ENCODE measurements around the gene SERAC1. TPM values are rescaled to one million over a fixed set of nuclear protein-coding genes. Genes with fewer than 3 reads are reported as not detected.

The SERAC1 gene
- total RNA-seq, 4 donors from 2014 or later: 14.9 to 17.6 (median 17.0) TPM

DNA sequence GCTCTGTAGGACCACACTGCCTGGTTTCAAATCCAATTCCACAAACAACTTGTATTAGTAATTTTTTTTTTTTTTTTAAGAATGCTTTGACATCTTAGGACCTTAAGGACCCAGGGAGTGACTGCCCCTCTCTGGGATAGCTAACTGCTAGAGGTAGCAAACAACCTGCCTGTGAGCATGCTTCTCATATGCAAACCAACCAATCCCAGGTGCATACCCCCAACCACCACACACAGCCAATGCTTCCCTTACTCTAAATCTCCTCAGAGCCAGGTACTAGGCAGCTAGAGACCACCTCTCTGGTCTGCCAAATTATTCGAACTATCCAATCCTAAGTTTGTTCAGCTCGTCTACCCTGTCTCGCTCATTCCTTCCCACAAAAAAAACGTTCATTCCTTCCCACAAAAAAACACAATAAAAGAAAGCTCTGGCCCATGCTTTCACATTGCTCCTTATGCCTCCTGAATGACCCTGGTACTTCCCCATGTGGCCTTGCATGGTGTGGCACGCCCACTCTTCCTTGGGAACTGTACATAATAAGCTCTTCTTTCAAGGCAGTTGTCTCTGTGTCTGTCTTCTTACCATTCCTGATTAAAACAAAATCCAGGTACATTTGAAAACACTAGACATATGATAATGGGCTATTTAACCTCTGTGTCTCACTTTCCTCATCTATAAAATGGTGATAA lies 6.4 kb downstream of the SERAC1 start:
- intact Hi-C loops (cut with DNase I): no loop called here
- TF ChIP-seq, protein P1, sequence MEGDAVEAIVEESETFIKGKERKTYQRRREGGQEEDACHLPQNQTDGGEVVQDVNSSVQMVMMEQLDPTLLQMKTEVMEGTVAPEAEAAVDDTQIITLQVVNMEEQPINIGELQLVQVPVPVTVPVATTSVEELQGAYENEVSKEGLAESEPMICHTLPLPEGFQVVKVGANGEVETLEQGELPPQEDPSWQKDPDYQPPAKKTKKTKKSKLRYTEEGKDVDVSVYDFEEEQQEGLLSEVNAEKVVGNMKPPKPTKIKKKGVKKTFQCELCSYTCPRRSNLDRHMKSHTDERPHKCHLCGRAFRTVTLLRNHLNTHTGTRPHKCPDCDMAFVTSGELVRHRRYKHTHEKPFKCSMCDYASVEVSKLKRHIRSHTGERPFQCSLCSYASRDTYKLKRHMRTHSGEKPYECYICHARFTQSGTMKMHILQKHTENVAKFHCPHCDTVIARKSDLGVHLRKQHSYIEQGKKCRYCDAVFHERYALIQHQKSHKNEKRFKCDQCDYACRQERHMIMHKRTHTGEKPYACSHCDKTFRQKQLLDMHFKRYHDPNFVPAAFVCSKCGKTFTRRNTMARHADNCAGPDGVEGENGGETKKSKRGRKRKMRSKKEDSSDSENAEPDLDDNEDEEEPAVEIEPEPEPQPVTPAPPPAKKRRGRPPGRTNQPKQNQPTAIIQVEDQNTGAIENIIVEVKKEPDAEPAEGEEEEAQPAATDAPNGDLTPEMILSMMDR (IDR thresholded peaks at IDR 0.05): no peak
- no peak for TF ChIP-seq POLR2A (IDR thresholded peaks at IDR 0.05)
- no peaks in the 10 kb centered on the region for H3K27me3 ChIP-seq
- H3K4me3 ChIP-seq (replicated peaks in 1 of 3): no peak overlapping the region
- DNase-seq: no peak
- H3K9me3 ChIP-seq: no peaks in the 10 kb centered on the region
- no peaks in the 10 kb centered on the region for H3K36me3 ChIP-seq
- no peak overlapping the region for H3K27ac ChIP-seq
- WGBS, 2 donors: 76 to 79% methylated on average over 5 of the region's 5 CpGs
- no peaks in the 10 kb centered on the region for H3K4me1 ChIP-seq

DNA sequence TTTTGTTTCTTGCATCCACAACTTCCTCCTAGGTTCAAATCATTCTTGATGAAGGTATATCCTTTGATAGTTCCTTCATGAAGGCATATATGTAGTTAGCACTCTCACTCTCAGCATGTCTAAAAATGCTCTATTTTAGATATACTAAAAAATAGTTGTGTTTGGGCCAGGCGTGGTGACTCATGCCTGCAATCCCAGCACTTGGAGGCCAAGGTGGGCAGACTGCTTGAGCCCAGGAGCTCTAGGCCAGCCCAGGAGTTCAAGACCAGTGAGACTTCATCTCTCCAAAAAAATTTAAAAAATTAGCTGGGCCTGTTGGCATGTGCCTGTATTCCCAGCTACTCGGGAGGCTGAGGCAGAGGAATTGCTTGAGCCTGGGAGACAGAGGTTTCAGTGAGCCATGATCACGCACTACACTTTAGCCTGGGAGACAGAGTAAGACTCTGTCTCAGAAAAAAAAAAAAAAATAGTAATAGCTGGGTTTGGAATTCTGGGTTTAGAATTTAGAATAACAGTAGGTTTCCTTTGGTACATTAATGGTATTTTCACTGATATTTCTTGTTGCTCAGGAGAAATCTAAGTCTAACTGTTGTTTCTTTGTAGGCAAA lies 7.0 kb downstream of the SERAC1 start:
- 93 to 97% methylated on average over 3 of the region's 3 CpGs for WGBS, 2 donors
- TF ChIP-seq POLR2A (IDR thresholded peaks at IDR 0.05): no peak
- TF ChIP-seq, protein P1 (IDR thresholded peaks at IDR 0.05): no peak
- H3K4me1 ChIP-seq: no peaks in the 10 kb centered on the region
- intact Hi-C loops (cut with DNase I): no loop called here
- no peaks in the 10 kb centered on the region for H3K9me3 ChIP-seq
- H3K27me3 ChIP-seq: no peaks in the 10 kb centered on the region
- H3K27ac ChIP-seq: no peak overlapping the region
- no peaks in the 10 kb centered on the region for H3K36me3 ChIP-seq
- DNase-seq: no peak
- no peak overlapping the region for H3K4me3 ChIP-seq (replicated peaks in 1 of 3)

DNA sequence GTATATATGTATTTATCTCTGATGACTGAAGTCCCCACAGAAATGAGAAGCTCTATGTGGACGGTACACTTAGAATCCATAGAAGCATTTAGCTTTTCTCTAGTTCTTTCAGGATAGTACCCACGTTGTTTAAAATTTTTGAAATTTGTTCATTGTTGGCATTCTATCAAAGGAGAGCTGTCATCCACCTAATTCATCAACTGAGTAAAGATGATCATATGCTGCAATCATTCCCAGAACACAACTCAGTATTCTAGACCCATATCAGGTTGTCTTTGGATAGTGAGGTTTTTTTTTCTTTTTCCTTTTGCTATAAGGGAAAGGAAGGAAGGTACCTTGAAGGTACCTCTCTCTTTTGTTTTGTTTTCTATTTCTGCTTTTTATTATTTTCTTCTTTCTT lies 9.3 kb downstream of the SERAC1 start:
- Histone ChIP-seq H3K27ac (no peak overlapping the region), H3K9me3 (no peaks in the 10 kb centered on the region), H3K4me3 (replicated peaks in 1 of 3) (no peak overlapping the region), H3K4me1 (no peaks in the 10 kb centered on the region), H3K27me3 (no peaks in the 10 kb centered on the region), H3K36me3 (no peaks in the 10 kb centered on the region)
- no peak for TF ChIP-seq POLR2A (IDR thresholded peaks at IDR 0.05)
- TF ChIP-seq, protein P1 (IDR thresholded peaks at IDR 0.05): no peak
- DNase-seq: no peak
- WGBS, 2 donors: 80 to 87% methylated on average over 2 of the region's 2 CpGs
- intact Hi-C loops (cut with DNase I): no loop called here

DNA sequence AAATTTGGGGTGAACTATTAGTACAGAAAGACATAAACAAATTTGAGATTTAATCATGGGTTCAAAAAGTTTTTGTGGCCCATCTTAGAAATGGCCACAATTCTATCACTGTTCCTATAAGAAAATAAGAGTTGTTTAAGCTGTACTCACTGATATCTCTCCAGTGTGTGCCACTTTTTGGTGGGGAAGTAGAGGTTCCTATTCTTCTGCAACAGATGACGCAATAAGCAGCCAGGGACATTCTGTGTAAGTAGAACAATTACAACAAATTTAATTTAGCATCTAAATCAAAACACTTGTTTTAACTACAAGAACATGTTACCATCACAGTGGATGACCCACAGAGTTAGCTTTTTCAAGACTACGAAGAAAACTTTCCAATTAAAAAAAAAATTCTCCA lies 9.9 kb downstream of the SERAC1 start:
- Histone ChIP-seq H3K9me3 (no peaks in the 10 kb centered on the region), H3K4me1 (no peaks in the 10 kb centered on the region), H3K27ac (no peak overlapping the region), H3K27me3 (no peaks in the 10 kb centered on the region), H3K36me3 (no peaks in the 10 kb centered on the region), H3K4me3 (replicated peaks in 1 of 3) (no peak overlapping the region)
- intact Hi-C loops (cut with DNase I): no loop called here
- no peak for DNase-seq
- TF ChIP-seq, protein P1 (IDR thresholded peaks at IDR 0.05): no peak
- TF ChIP-seq POLR2A (IDR thresholded peaks at IDR 0.05): no peak
- 93 to 94% methylated on average over 2 of the region's 2 CpGs for WGBS, 2 donors

DNA sequence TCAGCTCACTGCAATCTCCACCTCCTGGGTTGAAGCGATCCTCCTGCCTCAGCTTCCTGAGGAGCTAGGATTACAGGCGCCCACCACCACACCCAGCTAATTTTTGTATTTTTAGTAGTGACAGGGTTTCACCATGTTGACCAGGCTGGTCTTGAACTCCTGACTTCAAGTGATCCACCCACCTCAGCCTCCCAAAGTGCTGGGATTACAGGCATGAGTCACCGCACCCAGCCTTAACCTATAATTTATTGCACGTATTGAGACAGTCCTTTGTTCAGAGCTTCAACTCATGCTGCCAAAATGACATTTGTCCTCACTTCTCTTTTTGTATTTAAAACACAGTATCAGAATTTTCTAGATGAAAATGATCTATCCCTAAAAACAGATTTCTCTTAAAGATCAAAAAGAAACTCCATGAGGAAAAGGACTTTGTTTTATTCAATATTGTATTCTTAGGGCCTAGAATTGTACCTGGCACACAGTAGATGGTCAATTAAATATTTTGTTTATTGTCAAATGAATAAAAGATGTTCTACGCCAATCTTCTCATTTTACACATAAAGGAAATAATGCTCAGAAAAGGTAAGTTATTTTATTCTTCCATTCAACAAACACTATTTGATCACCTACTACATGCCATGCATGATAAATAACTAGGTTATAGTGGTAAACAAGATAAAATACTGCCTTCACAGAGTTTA lies 10.8 kb downstream of the SERAC1 start:
- no peak for DNase-seq
- Histone ChIP-seq H3K4me1 (no peaks in the 10 kb centered on the region), H3K9me3 (no peaks in the 10 kb centered on the region), H3K27ac (no peak overlapping the region), H3K27me3 (no peaks in the 10 kb centered on the region), H3K4me3 (replicated peaks in 1 of 3) (no peak overlapping the region), H3K36me3 (no peaks in the 10 kb centered on the region)
- intact Hi-C loops (cut with DNase I): no loop called here
- 94 to 95% methylated on average over 5 of the region's 5 CpGs for WGBS, 2 donors
- TF ChIP-seq, protein P1 (IDR thresholded peaks at IDR 0.05): no peak
- no peak for TF ChIP-seq POLR2A (IDR thresholded peaks at IDR 0.05)
